Measurements from ENCODE around the gene LHPP. TPM values are rescaled to one million over a fixed set of nuclear protein-coding genes. Genes with fewer than 3 reads are reported as not detected.

Gene LHPP
- total and polyA plus RNA-seq, 10 of the 15 experiments (the other 5 are each of a cell fraction or from before 2014, with no cell fraction given) = 0.79 to 9.8 (median 6.7) TPM

GRCh38 chr10:124536496-124537050 is 75.0 kb downstream of the LHPP start:
- no peak for FAIRE-seq
- Histone ChIP-seq H3K9me3 (replicated peaks; ENCODE audit: control insufficient read depth, insufficient read depth, low read length) (no peaks in the 10 kb centered on the region), H3K79me2 (ENCODE audit: control insufficient read depth, insufficient read depth, low read length) (no peaks in the 10 kb centered on the region), H3K27me3 (replicated peaks in 1 of 2; ENCODE audit: control insufficient read depth in 2 of 2, insufficient read depth in 2 of 2, low read length in 1 of 2) (no peaks in the 10 kb centered on the region), H3K4me3 (no peak overlapping the region), H3K36me3 (ENCODE audit: control insufficient read depth in 2 of 2, insufficient read depth in 2 of 2, low read length in 1 of 2) (no peaks in the 10 kb centered on the region), H3K4me1 (ENCODE audit: control insufficient read depth, insufficient read depth, low read length) (peaks cover 3% of the 10 kb centered on the region; the same call in 1 of the 2 replicates), H3K27ac (ENCODE audit: control insufficient read depth, insufficient read depth) (no peak overlapping the region), H4K20me1 (ENCODE audit: control insufficient read depth, insufficient read depth) (no peaks in the 10 kb centered on the region), H2AFZ (ENCODE audit: control insufficient read depth, low read depth, low read length) (no peak overlapping the region), H3K9ac (ENCODE audit: control insufficient read depth, insufficient read depth, low read length) (no peak overlapping the region), H3K4me2 (ENCODE audit: control insufficient read depth, insufficient read depth) (no peak overlapping the region)
- RAD21 ChIA-PET (ENCODE audit: unreplicated experiment) = interaction anchor here (1.5 to 6.1 kb wide), 3 partner anchors 205 to 291 kb away, joined by 3 to 67 read pairs (median 23); no protein-coding TSS in a partner anchor
- ATAC-seq = no peak
- no peak for TF ChIP-seq PBX3 (IDR thresholded peaks at IDR 0.05; ENCODE audit: insufficient replicate concordance, low read depth, low read length)
- TF ChIP-seq SMAD5 (IDR thresholded peaks at IDR 0.05; ENCODE audit: low read depth) = no peak
- no peak for TF ChIP-seq SKIL (IDR thresholded peaks at IDR 0.05; ENCODE audit: low read depth, poor library complexity, severe bottlenecking)
- WGBS (ENCODE audit: insufficient coverage, insufficient replicate concordance, low lambda C conversion rate, missing lambda C conversion rate) = 50% methylated on average over 5 of the region's 5 CpGs
- SMC1A ChIA-PET (ENCODE audit: uncharacterized antibody, unreplicated experiment) = interaction anchor here (3.1 to 8.8 kb wide), 2 partner anchors 205 to 210 kb away, joined by 13 to 67 read pairs; no protein-coding TSS in a partner anchor
- in situ Hi-C loops (cut with MboI) = loop anchor here (5.0 kb wide), 1 partner anchor 206 kb away; the partner anchor contains the start of gene FAM53B
- CTCF ChIA-PET = interaction anchor here (1.3 to 15.4 kb wide), 4 partner anchors 204 to 294 kb away, joined by 3 to 149 read pairs (median 52); partner anchors contain the start of gene FAM53B
- intact Hi-C loops (cut with micrococcal nuclease; ENCODE audit: unreplicated experiment) = no loop called here
- no TSS peak for BruUV-seq (replicated peaks)
- DNase-seq (ENCODE audit: low read depth, low spot score) = no peak
- POLR2A ChIA-PET = no interaction called here
